Activated CD4-positive, CD25-positive, alpha-beta regulatory T cell treated with anti-CD3 and anti-CD28 coated beads, Interleukin-2, amount 50 U/mL, for 16 hours (primary cell): ENCODE results near the gene MLX.
A peak's percentile ranks its signal among the peaks of the same experiment; 100 is the strongest.
"Not testable (repeated sequence)": the region's sequence is repeated elsewhere in the genome, so short reads cannot be mapped to it uniquely, and the experiment has no call there.

Experiments
- DNase-seq: peaks from one replicate; pipeline ENCODE4 v3.0.0-alpha.2; 2020; ENCODE audit warnings: low read depth, low spot score

The MLX gene

GRCh38 chr17:42578282-42578869 lies 11.5 kb downstream of the MLX start:
- peak; percentile 38 for DNase-seq

- no peak for DNase-seq
Measured at GRCh38 chr17:42579794-42580551, 13.1 kb downstream of the MLX start.

- DNase-seq = no peak
Measured at GRCh38 chr17:42581744-42582270, 14.9 kb downstream of the MLX start.

- DNase-seq = no peak
Measured at GRCh38 chr17:42584880-42585279, 18.0 kb downstream of the MLX start.

- DNase-seq = no peak
Measured at GRCh38 chr17:42585353-42585752, 18.5 kb downstream of the MLX start.

GRCh38 chr17:42586514-42587230 lies 19.8 kb downstream of the MLX start:
- DNase-seq = no peak

GRCh38 chr17:42590886-42591285 lies 24.0 kb downstream of the MLX start:
- DNase-seq = no peak

- no peak for DNase-seq
Measured at GRCh38 chr17:42591411-42591810, 24.5 kb downstream of the MLX start.

GRCh38 chr17:42596386-42596785 lies 29.5 kb downstream of the MLX start:
- DNase-seq = no peak

- no peak for DNase-seq
Measured at GRCh38 chr17:42598905-42599304, 32.0 kb downstream of the MLX start.

- no peak for DNase-seq
Measured at GRCh38 chr17:42603318-42603717, 36.4 kb downstream of the MLX start.

- no peak for DNase-seq
Measured at GRCh38 chr17:42607769-42608168, 40.9 kb downstream of the MLX start.

GRCh38 chr17:42608305-42609181 lies 41.6 kb downstream of the MLX start:
- DNase-seq = peak; percentile 0

GRCh38 chr17:42609182-42609813 lies 42.4 kb downstream of the MLX start, which contains the start of the genes RETREG3 and TUBG1:
Gene RETREG3 (minus strand): TSS chr17:42609374. CDS start chr17:42609324, 50 bp downstream.
Gene TUBG1 (plus strand): TSS chr17:42609683. CDS start chr17:42609738, 55 bp downstream.
- DNase-seq = peak; percentile 98

- not testable (repeated sequence) for DNase-seq
Measured at GRCh38 chr17:42609814-42610801, 43.2 kb downstream of the MLX start.

- DNase-seq = no peak
Measured at GRCh38 chr17:42612013-42612412, 45.1 kb downstream of the MLX start.

- no peak for DNase-seq
Measured at GRCh38 chr17:42613699-42614295, 46.9 kb downstream of the MLX start.

- no peak for DNase-seq
Measured at GRCh38 chr17:42617956-42618431, 51.1 kb downstream of the MLX start.
